COR-L47 (cell line): ENCODE results near the gene BRCA1.

Experiments used
- DNase-seq: peaks from one replicate; lab custom pipeline; 2025; lab: John Stamatoyannopoulos, UW

Gene BRCA1

DNA sequence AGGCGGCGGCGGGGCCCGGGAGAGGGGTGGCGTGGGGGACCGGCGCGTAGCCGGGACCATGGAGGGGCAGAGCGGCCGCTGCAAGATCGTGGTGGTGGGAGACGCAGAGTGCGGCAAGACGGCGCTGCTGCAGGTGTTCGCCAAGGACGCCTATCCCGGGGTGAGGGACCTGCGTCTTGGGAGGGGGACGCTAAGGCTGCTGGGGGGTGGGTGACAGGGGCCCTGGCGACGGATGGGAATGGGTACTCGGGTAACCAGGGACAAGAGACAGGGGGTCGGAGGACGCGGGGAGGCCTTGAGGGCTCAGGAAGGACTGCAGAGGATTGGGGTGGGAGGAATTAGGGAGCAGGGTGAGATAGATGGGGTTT, 99.9 kb downstream of the BRCA1 start:
- DNase-seq: no peak

- peak; percentile 96 for DNase-seq
Observed at GRCh38 chr17:43024407-43025289, 100.5 kb downstream of the BRCA1 start, which contains the start of gene RND2. Gene RND2, plus strand, starts transcription at chr17:43025231. Its CDS starts 117 bp downstream, at chr17:43025348.

DNA sequence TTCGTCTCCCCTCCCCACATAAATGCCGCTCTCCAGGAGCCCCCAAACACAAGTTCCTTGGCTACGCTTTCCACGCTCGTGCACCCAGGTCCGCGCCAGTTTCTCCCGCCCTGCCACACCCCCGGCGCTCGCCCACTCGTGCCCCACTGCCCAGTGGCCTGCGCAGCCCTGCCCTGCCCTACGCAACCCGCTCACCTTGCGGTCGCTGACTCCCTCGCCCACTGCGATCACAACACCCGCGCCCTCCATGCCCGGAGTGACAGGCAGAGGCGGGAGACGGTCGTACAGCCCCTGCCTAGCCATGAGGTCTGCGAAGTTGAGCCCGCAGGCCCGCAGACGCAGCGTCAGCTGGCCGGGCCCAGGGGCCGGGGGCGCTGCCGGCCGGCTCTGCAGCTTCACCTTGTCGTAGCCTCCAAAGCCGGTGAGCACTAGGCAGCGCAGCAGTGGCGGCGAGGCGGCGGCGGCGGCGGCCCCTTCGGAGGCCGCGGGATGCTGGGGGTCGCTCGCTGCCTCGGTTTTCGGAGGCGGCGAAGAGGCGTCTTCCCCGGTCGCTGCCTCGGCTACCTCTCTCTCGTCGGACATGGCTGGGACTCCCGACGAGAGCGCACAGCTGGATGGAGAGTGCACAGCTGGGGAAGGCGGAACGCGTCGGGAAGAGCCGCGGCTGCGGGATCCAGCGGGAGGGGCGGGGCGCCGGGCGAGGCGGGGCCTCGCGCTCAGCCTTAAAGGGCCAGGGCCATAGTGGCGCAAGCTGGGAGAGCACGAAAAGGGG, 103.2 kb downstream of the BRCA1 start, which contains the start of gene VAT1:
VAT1 (minus strand) TSS at position 645 of the 772 bp plus-strand sequence; CDS start at position 582, 63 bp downstream.
- peak; percentile 73 for DNase-seq

DNA sequence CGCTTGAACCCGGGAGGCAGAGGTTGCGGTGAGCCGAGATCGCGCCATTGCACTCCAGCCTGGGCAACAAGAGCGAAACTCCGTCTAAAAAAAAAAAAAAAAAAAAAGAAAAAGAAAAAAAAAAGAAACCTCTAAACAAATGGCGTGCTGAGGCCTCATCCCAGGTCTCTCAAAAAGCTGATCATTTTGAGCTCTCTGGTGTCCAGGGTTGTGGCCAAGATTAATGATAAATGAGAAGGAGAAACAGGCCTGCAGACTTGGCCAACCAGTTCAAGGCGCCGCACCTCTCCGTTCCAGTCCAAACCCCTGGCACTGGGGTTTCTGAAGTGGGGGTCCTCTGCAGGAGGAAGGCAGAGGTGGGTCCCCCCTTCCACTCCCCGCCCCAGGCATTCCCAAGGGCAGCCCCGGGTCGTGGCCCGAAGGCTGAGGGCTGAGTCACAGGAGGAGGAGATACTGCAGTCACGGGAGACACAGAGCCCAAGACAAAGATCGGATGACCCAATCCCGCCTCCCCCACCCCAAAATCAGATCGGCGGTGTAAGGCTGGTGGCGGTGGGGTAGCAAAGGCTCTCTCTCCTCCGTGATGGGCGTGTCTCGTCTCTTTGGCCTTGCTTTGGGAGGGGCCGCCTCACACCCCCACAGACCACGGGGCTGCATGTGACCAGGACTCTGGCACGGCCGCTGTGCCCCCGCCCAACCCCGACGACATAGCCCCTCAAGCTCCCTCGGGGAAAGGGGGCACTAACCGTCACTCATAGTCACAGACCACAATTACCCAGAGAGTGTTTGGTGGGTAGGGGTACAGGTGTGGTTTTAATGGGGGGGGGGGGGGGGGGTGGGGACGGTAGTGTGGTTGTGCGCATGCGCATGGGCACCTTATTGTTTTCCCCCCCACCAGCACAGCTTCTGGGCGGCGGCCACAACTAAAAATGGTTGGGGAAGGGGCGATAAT, 104.1 kb downstream of the BRCA1 start:
- peak; percentile 39 for DNase-seq

DNA sequence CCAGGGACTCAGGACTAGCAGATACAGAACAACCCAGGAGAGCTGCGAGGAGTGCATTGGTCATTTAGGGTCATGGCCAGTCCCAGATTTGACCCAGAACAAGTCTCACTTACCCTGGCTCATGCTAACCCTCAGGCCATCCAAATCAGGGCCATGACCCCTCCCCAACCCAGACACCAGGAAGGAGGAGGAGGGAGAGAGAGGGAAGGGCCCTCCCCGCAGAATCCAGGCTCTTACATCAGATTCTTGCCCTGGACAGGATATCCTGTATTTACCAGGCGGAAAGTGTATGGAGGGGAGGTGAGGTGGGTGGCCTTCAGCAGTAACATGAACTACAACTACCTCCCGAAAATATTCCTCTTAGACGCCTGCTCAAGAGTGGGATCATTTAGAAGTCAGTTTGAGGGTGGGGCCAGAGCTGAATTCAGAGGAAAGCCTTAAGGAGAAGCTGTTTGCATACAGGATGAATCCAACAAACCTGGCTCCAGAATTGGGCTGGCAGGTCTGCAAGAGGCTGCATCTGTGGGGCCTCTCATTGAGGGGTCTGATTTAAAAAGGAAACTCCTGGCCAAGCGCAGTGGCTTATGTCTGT, 105.0 kb downstream of the BRCA1 start:
- no peak for DNase-seq

GRCh38 chr17:43019418-43019817, 105.7 kb downstream of the BRCA1 start:
- DNase-seq: no peak

DNA sequence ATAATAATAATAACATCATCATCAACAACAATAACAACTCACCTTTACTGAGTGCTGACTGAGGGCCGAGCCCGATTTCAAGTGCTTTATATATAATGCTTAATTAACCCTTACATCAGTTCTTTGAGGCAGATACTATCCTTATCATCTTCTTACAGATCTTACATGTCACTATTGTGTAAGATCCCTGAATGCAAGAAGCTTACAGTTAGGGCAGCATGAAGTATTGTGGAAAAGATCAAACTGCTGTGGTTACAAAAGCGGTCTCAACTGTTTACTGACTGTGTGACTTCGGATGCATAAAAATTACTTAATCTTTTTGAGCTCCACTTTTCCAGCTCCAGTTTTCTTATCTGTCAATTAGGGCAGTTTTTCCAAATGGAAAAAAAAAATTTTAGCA, 106.2 kb downstream of the BRCA1 start:
- DNase-seq: no peak

DNA sequence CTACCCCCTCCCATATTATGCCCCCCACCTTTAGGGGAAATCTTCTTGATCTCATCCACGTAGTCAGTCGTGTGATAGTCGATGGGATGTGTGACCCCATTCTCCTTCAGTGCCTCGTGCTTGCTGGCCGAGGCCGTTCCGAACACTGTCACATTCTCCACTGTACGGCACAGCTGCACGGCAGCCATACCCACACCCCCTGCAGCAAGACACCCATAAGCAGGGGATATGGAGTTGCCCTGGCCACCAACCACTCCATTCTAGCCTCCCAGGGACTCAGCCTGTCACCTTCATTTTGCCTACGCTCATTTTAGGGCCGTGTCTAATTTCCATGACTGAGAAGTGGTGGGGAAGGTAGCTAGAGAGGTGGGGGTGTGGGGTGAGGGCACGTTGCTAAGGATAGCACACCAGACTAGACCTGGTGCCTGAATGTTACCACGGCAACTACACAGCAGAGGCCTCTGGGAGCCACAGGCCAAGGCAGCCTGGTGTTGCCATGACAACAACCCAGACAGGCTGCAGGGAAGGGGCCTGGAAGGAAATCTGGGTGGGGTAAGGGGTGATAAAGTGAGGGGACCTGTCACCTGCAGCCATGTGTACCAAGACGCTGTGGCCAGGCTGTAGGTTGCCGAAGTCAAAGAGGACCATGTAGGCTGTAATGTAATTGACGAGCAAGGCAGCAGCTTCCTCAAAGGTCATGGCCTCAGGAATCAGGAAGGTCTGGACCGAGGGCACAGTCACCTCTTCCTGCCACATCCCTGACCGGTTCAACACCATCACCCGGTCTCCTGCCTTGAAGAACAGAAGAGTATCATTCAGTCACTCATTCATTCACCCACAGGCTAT, 106.9 kb downstream of the BRCA1 start:
- peak; percentile 76 for DNase-seq

DNA sequence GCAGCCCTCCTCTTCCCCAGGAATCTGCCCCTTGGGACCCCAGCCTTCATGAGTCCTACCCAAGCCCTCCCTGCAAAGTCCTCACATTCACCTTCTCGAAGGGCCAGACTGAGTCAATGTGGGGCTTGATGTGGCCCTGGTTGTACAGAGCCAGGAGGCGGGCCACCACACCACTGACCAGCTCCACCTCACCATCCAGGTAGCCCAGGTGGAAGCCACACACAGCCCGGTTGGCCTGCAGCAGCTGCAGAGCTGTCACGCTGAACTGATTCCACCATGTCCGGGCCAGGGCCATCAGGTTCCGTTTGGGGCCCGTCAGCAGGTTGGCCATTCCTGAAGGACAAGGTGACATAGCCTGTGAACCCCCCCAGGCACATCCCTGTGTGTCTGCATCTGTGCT, 108.9 kb downstream of the BRCA1 start:
- no peak for DNase-seq

DNA sequence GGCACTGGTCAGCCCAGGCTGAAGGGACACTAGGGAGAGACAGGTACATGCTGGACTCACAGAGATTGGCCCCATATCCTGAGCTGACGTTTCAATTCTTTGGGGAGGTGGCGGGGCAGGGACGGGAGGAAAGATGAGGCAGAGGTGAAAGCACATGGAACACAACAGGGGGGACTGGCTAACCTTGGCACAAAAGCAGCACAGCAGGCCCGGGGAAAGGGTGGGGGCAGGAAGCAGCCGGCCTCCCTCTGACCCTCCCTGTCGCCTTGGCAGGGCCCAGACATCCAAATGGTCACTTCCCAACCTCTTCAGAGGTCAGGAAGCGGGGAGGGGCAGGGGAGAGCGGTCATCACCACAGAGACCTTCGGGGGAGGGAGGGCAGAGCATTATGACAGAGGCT, 109.6 kb downstream of the BRCA1 start:
- no peak for DNase-seq

- DNase-seq: no peak
Observed at GRCh38 chr17:43014649-43015542, 110.3 kb downstream of the BRCA1 start.

DNA sequence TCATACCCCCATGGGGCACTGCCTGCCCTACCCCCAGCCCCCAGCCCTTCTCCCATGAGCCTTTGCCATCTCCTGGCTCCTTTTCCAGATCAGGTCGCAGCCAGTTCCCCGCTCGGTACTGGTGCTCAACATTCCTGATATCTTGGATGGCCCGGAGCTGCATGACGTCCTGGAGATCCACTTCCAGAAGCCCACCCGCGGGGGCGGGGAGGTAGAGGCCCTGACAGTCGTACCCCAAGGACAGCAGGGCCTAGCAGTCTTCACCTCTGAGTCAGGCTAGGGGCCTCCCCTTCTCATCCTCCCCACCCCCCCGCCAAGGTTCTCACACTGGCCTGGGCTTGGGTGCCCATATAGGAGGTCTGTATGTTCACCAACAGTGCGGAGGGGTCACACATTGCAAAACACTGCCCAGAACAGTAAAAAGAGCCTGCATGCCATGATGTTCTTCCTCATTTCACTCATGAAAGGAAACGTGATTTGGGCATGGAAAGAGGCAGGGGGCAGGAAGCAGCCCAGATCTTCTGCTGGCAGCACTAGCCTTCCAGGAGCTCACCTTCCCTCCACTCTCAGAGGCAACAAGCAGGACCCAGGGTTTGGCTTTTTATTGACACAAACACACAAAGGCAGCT, 111.0 kb downstream of the BRCA1 start:
- DNase-seq: no peak

DNA sequence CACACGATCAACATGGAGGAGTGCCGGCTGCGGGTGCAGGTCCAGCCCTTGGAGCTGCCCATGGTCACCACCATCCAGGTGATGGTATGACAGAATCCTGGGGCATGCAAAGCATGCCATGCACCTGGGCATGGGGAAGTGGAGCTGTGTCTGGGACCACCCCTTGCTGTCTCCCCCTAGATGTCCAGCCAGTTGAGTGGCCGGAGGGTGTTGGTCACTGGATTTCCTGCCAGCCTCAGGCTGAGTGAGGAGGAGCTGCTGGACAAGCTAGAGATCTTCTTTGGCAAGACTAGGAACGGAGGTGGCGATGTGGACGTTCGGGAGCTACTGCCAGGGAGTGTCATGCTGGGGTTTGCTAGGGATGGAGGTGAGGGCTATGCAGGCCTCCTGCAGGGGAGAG, 111.9 kb downstream of the BRCA1 start:
- DNase-seq: no peak

GRCh38 chr17:43011728-43012472, 113.3 kb downstream of the BRCA1 start:
- no peak for DNase-seq

GRCh38 chr17:43010667-43011308, 114.4 kb downstream of the BRCA1 start:
- DNase-seq: no peak

GRCh38 chr17:43006639-43007551, 118.3 kb downstream of the BRCA1 start, which contains the start of gene IFI35:
Gene IFI35, plus strand, starts transcription at chr17:43006784. Its CDS starts 164 bp downstream, at chr17:43006948.
- DNase-seq: peak; percentile 55
